Nephron (organoid): ENCODE data around the gene GALNT8.

ENCODE experiments used
- H3K27ac Mint-ChIP-seq, 3 experiments: 2 replicates each; pipeline ENCODE4 v1.8.0; 2020; ENCODE audit warnings: mixed read lengths in 3 of 3, mild to moderate bottlenecking in 2 of 3, moderate library complexity in 1 of 3
- H3K27me3 Mint-ChIP-seq: 2 replicates; pipeline ENCODE4 v1.8.0; 2021; ENCODE audit warnings: low read depth, mild to moderate bottlenecking, moderate library complexity, mixed read lengths
- H3K36me3 Mint-ChIP-seq: 2 replicates; pipeline ENCODE4 v1.8.0; 2020; ENCODE audit warnings: low read depth, mixed read lengths
- H3K4me1 Mint-ChIP-seq: 2 replicates; pipeline ENCODE4 v1.8.0; 2020; ENCODE audit warnings: mixed read lengths
- H3K4me3 Mint-ChIP-seq, 3 experiments: 2 replicates each; pipeline ENCODE4 v1.8.0; 2020; ENCODE audit warnings: mild to moderate bottlenecking in 3 of 3, mixed read lengths in 3 of 3, moderate library complexity in 2 of 3
- H3K9me3 Mint-ChIP-seq: 2 replicates; pipeline ENCODE4 v1.8.0; 2020; ENCODE audit warnings: mixed read lengths
- CTCF ChIP-seq, 3 experiments: fragments of 200-600 bp; sonication (generic); IDR thresholded peaks; one replicate each; pipeline ENCODE4 v1.5.0; 2021; ENCODE audit warnings: antibody characterized with exemption in 3 of 3; ENCODE audit not compliant: unreplicated experiment in 3 of 3

Gene GALNT8

GRCh38 chr12:4812624-4813327 lies 92.6 kb downstream of the GALNT8 start:
- H3K4me1 Mint-ChIP-seq = peaks cover 15% of the 10 kb centered on the region
- no peaks in the 10 kb centered on the region for H3K9me3 Mint-ChIP-seq
- H3K27me3 Mint-ChIP-seq = peaks cover 89% of the 10 kb centered on the region
- H3K27ac Mint-ChIP-seq = no peak overlapping the region
- H3K36me3 Mint-ChIP-seq = peaks cover 9% of the 10 kb centered on the region
- TF ChIP-seq CTCF (IDR thresholded peaks at IDR 0.05; ENCODE audit: unreplicated experiment in 3 of 3) = no peak
- H3K4me3 Mint-ChIP-seq = no peak overlapping the region

- peaks cover 9% of the 10 kb centered on the region for H3K36me3 Mint-ChIP-seq
- no peak for TF ChIP-seq CTCF (IDR thresholded peaks at IDR 0.05; ENCODE audit: unreplicated experiment in 3 of 3)
- H3K4me1 Mint-ChIP-seq = peaks cover 16% of the 10 kb centered on the region
- H3K4me3 Mint-ChIP-seq = no peak overlapping the region
- H3K27me3 Mint-ChIP-seq = peaks cover 84% of the 10 kb centered on the region
- H3K27ac Mint-ChIP-seq = no peak overlapping the region
- no peaks in the 10 kb centered on the region for H3K9me3 Mint-ChIP-seq
These were observed 93.5 kb downstream of the GALNT8 start for GRCh38 chr12:4813741-4814140.

GRCh38 chr12:4814485-4814884 lies 94.3 kb downstream of the GALNT8 start:
- Mint-ChIP-seq H3K36me3 (peaks cover 9% of the 10 kb centered on the region), H3K4me1 (peaks cover 16% of the 10 kb centered on the region), H3K4me3 (no peak overlapping the region), H3K27me3 (peaks cover 84% of the 10 kb centered on the region), H3K9me3 (no peaks in the 10 kb centered on the region), H3K27ac (no peak overlapping the region)
- no peak for TF ChIP-seq CTCF (IDR thresholded peaks at IDR 0.05; ENCODE audit: unreplicated experiment in 3 of 3)

- Mint-ChIP-seq H3K9me3 (no peaks in the 10 kb centered on the region), H3K27ac (no peak overlapping the region), H3K27me3 (peaks cover 66% of the 10 kb centered on the region), H3K36me3 (no peaks in the 10 kb centered on the region), H3K4me3 (no peak overlapping the region), H3K4me1 (peaks cover 17% of the 10 kb centered on the region)
- no peak for TF ChIP-seq CTCF (IDR thresholded peaks at IDR 0.05; ENCODE audit: unreplicated experiment in 3 of 3)
These were observed 96.7 kb downstream of the GALNT8 start for GRCh38 chr12:4816744-4817525.

- no peak for TF ChIP-seq CTCF (IDR thresholded peaks at IDR 0.05; ENCODE audit: unreplicated experiment in 3 of 3)
- Mint-ChIP-seq H3K9me3 (no peaks in the 10 kb centered on the region), H3K4me3 (no peak overlapping the region), H3K27me3 (peaks cover 57% of the 10 kb centered on the region), H3K4me1 (peaks cover 17% of the 10 kb centered on the region), H3K36me3 (no peaks in the 10 kb centered on the region), H3K27ac (no peak overlapping the region)
These were observed 97.7 kb downstream of the GALNT8 start for GRCh38 chr12:4817880-4818279.
